NCI-H446 treated with DMSO at 0.1 percent for 48 hours (cell line): ENCODE data around the gene FAM114A2.
"Not testable (repeated sequence)": the region's sequence is repeated elsewhere in the genome, so short reads cannot be mapped to it uniquely, and the experiment has no call there.

ENCODE experiments used
- DNase-seq: peaks from one replicate; lab custom pipeline; 2025; lab: John Stamatoyannopoulos, UW

FAM114A2 gene

DNA sequence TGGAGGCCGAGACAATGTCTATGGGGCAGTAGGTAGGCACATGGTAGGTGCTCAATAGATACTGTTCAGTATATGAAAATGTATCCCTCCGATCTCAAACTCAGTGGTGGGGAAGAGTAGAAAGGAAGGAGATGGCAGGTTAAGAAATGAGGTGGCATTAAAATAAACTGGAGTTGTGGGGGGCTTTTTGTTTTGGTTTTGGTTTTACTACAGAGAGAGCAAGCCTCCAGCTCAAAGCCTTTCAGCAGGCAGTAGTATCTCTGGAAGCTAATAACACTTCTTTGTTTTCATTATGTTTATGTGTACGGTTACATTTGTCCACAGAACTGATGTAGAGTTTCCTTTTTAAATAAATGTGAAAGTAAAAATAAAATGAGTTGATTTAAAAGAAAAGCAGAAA, 8.6 kb upstream of the FAM114A2 start:
- no peak for DNase-seq

DNA sequence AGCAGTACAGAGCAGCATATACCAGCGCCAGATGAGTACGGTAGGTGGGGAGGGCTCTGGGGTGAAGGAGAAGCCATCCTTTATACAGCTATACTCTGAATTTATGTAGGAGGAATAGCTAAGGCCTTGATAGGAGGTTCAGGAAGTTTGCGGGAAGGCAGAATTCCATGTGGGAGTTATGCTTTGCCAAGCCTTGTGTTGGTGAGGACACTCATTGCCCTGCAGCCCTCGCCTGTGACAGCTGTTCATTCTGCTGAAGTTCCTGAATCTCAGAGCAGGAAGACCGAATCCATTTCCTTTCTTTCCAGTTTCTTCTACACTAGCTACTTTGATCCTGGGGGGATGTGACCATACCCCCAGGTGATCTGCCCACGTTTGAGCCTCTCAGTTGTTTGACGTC, 7.8 kb upstream of the FAM114A2 start:
- DNase-seq, result no peak

DNA sequence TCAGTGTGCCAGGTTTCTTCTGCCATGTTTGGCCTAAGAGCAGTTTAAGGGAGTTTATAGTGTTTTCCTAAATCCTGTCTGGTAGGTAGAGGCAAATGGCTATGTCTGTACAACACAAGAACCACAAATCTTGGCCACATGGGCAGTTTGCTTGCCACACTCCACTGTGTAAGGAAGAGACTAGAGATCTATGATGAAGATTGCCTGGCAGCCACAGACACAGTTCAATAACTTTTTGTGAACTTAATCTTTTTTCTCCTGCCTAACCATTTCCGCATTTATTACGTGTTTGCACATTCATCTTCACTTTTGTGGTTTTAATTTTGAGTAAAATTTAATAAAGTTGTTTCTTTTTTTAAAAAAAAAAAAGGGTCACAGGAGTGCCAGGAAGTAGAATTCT, 5.9 kb upstream of the FAM114A2 start:
- no peak for DNase-seq

DNA sequence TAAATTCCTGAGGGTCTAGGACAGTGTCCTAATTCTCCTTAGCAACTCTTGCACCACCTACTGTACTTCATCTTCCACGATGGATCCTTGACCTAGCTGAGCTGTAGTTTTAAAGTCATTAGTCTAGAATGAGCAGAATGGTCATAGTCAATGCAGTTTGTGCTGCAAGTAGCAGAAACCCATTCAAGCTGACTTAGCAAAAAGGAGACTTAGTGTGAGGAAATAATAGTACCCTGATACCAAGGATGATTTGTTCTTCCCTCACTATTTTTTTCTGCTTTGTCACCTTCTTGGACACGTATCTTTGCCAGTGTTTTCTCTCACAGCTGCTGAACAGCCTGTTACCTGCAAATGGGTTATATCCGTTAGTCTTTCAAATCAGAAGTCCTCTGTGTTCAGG, 5.4 kb upstream of the FAM114A2 start:
- DNase-seq, result no peak

DNA sequence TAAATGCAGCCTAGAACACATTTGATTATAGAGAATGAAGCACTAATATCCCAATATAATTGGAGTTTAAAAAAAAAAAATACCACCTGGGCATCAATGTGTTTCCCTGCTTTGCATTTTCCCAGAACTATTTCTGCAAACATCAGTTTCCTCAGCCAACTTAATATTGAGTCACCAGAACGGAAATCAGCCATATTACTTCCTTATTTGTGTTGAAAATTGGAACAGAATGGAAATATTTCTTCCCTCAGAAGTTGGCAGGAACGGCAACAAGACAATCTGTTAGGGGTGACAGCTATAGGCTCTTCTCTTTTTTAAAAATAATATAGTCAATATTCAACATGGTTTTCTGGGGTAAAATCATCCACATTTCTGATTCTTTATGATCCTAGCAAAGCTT, 4.1 kb upstream of the FAM114A2 start:
- DNase-seq, result no peak

DNA sequence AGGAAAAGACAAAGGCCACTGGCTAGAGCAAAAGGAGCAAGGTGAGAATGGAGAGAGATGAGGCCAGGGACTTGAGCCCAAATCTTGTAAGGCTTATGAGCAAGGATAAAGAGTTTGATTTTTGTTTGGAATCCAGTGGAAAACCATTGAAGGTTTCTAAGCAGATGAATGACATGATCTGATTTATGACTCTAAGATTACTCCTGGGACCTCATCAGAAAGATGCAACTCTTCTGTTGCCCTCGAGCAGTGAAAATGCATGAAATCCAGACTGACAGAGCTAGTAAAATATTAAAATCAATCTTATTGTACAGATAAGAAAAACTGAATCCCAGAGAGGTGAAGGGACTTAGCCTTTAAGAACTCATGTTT, 734 bp upstream of the FAM114A2 start:
- no peak for DNase-seq

DNA sequence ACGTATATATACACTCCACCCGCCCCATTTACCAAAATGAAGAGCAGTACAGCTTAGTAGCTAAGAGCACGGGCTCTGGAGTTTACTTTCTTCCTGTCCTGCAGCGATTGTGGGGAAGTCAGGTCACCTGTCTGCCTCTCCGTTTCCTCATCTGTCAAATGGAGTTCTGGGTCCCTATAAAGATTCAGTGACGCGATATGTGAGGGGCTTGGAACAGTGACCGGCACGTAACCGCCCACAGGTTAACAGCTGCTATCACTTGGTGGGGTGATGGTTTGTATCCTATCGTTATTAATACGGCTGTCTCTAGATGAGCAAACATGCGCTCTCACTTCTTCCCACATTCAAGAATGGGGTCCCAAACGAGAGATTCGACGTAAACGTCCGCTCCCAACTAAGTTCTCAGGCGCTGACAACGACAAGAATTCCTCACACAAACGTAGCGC, 426 bp downstream of the FAM114A2 start:
- DNase-seq, result no peak

DNA sequence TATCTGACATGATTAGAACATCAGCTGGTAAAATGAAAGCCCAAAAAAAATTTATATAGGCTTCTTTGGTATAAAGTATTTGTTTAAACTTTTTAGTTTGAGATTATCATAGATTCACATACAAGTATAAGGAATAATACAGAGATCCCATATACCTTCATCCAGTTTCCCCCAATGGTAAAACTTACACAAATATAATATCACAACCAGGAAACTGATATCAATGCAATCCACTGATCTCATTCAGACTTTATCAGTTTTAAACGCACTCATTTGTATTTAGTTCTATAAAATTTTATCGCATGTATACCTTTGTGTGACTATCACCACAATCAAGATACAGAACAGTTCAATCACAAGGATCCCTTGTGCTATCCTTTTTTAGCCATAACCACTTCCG, 3.8 kb downstream of the FAM114A2 start:
- no peak for DNase-seq

DNA sequence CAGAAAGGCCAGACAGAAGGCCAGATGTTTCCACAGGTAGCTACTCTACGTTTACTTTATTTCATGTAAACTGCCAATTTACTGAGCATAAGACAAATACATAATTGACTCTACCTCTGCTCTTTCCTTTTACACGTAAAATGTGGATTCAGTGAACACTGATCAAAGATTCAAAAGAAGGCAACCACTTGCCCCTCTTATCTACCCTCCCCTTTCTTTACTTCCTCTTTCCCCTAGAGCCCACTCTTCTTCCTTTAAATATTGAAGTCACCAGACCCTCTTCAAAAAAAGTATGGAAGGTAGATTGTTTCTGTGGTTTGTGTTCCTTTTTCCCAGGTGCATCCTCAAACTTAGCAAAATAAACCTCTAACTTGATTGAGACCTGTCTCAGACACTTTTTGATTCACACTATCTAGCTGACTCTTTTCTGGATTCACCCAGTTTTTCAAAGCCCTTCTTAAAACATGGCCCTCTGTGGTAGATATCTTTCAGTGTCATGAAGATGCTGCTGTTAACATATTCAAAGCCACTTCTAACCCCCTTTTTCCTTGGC, 6.7 kb downstream of the FAM114A2 start:
- no peak for DNase-seq

DNA sequence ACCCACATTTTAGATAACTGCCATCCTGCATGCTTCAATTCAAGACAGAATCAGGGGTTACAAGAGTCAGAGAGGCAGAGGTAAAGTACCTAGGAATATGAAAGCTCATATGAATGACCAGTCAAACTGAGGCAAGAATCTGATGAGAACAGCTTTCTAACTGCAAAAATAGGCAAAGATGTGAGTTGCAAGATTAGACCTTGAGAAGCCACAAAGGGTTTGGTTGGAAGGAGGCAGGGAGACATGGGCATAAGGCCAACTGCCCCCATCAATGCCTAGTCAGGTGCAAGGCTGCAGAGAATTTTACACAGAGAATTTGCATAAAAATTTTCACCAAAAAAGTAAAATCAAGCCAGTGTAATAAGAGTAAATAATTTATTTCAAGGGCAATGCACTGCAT, 12.8 kb downstream of the FAM114A2 start:
- no peak for DNase-seq

DNA sequence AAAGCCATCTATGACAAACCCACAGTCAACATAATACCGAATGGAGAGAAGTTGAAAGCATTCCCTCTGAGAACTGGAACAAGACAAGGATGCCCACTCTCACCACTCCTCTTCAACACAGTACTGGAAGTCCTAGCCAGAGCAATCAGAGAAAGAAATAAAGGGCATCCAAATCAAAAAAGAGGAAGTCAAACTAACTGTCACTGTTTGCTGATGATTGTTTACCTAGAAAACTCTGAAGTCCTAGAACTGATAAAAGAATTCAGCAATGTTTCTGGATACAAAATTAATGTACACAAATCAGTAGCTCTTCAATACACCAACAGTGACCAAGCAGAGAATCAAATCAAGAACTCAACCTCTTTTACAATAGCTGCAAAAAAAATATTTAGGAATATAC, 19.8 kb downstream of the FAM114A2 start:
- DNase-seq, result not testable (repeated sequence)

DNA sequence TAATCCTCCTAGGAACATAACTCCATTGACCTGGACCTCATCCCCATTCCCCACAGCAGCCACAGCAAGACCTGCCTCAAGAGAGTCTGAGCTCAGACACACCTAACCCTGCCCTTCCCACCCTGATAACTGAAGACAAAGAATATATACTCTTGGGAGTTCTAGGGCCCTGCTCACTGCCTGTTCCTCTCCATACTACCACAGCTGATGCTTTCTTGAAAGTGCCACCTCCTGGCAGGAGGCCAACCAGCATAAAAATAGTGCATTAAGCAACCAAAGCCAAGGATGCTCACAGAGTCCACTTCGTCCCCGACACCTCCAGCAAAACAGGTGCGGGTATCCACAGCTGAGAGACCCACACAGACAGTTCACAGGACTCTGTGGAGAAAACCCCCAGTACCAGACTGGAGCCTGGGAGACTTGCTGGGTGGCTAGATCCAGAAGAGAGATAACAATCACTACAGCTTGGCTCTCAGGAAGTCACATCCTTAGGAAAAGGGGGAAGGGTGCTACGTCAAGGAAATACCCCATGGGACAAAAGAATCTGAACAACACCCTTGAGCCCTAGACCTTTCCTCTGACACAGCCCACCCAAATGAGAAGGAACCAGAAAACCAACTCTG, 23.5 kb downstream of the FAM114A2 start:
- no peak for DNase-seq

DNA sequence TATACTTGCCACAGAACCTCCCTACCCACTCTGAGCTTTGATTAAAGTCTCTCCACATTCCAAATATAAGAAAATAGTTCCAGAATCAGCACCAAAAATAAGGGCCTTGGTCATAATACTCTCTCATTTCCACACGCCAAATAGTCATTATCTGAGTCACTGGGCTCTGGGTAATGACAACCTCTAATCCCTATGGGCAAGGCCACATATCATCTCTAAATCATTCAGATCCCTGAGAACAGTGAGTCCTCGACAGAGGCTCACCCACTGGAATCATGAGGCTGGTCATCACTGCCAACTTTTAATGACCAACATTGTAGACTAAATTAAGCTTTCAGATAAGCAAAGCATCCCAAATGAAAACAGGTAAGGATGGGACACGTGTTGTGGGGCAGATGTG, 28.1 kb downstream of the FAM114A2 start:
- no peak for DNase-seq

DNA sequence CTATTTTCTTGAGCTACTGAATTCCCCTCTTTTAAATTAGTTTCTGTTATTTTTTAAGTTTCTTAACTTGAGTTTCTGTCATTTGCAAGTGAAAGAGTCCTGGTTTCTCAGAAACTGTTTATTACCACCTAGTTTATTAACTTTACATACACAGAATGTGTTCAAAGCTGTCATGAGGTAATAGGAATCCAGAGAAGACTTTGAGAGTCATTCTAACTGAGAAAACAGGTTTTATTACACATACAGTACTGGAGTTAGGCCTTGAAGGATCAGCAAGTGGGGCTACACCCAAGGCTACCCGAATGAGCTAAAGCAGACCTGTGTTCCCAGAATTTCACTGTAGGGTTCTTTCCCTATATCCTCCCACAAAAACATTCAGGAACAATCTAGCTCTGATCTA, 33.1 kb downstream of the FAM114A2 start:
- no peak for DNase-seq

DNA sequence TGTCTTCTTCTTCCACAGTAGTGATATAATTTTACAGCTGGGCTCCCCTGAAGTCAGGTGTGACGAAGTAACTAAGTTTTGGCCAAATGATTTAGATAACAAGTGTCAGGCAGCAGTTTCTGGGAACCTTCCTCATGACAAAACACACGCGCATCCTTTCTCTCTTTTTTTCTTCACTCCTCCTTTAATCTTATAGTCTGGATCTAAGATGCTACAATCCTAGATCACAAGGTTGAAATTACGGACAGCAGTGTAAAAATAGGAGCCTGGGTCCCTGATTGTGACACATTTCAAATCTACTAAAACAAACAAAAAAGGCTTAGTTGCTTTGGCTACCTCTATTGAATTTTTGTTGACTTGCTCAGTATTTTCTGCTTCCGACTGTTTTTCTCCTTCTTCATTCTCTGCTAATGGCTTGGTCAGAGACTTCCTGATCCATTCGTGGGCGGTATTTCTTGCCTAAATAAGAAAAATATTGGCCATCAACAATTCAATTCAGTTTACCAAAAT, 36.1 kb downstream of the FAM114A2 start:
- no peak for DNase-seq

DNA sequence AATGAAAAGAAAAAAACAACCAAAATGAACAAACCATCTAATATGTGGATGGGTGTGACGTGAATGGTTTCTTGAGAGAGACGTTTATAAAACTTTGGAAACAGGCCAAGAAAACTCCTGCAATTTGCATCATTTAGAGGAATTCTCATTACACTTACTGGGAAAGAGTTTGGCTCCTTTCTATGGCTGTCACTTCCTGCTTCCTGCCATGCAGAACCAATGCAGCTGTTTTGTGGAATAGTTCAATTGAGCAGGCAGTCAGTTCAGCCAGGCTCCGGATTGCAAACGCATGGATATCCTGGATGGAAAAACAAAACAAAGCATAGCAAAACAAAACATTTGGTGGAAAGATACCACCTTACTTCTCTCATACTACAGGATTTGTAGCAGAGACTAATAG, 36.6 kb downstream of the FAM114A2 start:
- no peak for DNase-seq

DNA sequence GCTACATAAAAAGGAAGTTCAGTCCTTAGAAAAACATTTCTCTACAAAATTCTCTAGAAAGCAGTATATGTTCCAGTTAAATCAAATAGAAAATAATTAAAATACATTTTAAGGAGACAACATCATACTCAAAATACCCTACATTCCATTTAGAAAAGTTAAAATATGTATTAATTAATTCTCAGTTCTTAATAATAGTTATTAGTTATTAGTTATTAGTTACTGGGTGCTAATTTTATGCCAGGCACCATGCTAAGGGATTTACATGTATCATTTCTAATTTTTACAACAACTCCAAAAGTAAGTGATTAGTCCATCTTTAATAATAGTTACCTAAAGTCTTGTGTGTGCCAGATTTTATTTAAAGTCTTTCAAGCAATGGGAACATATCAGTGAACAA, 38.0 kb downstream of the FAM114A2 start:
- DNase-seq, result no peak

DNA sequence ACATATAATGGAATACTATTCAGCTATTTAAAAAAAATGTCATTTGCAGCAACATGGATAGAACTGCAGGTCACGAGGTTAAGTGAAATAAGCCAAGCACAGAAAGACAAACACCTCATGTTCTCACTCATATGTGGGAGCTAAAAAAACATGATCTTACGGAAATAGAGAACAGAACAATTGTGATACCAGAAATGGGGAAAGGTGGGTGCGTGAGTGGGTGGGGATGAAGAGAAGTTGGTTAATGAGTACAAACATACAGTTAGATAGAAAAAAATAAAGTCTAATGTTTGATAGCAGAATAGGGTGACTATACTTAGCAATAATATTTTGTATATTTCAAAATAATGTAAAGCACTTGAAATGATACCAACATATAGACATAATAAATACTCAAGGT, 38.7 kb downstream of the FAM114A2 start:
- DNase-seq, result no peak

DNA sequence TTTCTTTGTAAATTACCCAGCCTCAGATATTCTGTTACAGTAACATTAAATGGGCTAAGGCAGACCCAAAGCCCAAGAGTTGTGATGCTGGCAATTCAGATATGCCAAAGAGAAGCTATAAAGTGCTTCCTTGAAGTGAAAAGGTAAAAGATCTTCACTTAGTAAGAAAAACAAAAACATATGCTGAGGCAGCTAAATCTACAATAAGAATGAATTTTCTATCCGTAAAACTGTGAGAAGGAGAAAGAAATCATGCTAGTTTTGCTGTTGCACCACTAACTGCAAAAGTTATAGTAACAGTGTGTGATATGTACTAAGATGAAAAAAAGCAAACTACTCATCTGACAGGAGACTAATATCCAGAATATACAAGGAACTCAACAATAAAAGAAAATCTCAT, 39.9 kb downstream of the FAM114A2 start:
- no peak for DNase-seq

DNA sequence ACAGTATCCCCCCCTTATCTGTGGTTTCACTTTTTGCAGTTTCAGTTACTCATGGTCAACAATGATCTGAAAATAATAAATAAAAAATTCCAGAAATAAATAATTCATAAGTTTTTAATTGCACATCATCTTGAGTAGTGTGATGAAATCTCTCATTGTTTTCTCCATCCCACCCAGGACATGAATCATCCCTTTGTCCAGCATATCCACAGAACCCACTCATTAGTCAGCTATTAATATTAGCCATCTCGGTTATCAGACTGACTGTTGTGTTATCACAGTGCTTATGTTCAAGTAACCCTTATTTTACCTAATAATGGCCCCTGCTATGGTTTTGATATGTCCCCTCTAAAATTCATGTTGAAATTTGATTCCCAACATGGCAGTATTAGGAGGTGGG, 40.7 kb downstream of the FAM114A2 start:
- DNase-seq, result no peak

DNA sequence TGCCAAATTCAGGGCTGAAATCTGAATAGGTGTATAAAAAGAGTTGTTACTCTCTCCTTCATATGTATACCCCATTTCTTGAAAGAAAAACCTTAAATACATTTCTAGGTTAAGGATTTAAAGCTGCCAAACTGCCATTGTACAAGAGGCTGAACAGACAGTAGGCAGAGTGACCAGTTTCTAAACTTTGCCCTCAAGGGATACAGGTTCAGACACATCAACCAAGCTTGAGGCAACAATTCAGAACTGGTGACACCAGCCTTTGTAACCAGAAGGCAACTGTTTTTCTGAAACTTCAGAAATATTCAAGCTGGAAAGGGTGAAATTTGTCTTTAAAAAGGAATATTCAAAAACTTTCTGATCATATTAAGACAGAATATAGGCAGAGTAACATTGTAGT, 47.5 kb downstream of the FAM114A2 start:
- DNase-seq, result no peak

DNA sequence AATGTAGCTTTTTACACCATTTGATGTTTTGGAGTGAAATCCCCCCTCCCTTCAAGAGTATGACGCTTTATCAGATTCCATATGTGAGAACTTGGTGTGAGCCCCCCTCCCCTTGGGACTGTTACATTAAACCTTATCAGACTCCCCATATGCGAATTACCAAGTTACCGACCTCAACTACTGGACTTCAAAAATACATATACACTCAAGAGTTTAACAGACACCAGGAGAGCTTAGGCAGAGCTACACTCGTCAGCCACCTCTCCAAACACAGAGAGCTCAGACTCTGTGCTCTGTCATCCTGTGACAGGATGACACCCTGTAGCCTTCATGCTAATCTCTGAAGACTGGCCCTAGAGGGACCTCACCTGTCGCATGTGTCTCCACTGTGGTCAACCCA, 50.2 kb downstream of the FAM114A2 start:
- DNase-seq, result no peak

DNA sequence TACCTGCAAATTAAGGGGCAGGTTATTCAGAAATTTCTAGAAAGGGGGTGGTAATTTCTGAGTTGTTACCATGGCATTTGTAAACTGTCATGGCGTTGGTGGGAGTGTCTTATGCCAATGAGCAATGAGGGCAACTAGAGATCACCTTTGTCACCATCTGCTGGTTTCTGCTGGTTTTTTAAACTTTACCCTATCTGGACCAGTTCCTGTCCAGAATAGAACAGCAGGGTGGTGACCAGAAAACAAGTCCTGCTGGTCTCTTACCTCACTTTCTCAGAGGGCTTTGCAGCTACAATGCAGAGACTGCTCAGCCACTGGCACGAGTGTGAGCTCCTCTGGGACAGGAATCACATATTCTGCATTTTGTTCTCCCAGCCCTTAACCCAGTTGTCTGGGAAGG, 51.4 kb downstream of the FAM114A2 start:
- no peak for DNase-seq

DNA sequence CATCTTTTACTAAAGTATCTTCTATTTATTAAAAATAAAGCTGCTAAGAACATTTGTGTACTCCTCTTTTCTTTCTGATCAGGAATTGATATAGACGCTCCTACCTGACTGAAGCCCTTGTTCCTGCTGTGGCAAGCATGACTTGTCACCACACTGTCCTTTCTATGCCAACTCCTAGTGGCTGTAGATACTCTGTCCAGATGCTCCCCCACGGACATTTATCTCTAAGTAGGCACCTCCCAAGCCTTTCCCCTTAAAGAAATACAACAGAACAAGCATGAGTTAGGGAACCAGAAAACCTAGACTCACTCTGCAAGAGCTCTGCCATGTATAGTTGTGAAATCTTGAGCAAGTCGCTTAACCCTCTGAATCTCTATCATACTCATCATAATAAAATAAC, 53.2 kb downstream of the FAM114A2 start:
- no peak for DNase-seq
